HCT116 (cell line): ENCODE results near the gene NCAPD3. TPM values are rescaled to one million over a fixed set of nuclear protein-coding genes. Genes with fewer than 3 reads are reported as not detected.
"Not testable (repeated sequence)": the region's sequence is repeated elsewhere in the genome, so short reads cannot be mapped to it uniquely, and the experiment has no call there.

Experiments used
- ATAC-seq: fragments of 200-7000 bp; cut with Tn5 transposase; 2 replicates; pipeline ENCODE4 v1.9.1; 2020; ENCODE audit warnings: mild to moderate bottlenecking, moderate library complexity
- BruUV-seq: library from RNA; stranded (reverse); fragments of 400-500 nt; replicated peaks from 2 replicates; lab custom pipeline; 2021; lab: Mats Ljungman, UMichigan
- CTCF ChIA-PET: fragments of 300-600 bp; sonication (Branson Sonifier 250); formaldehyde crosslinking; loops from one replicate; lab custom pipeline; 2021; ENCODE audit warnings: antibody characterized with exemption; lab: Charles Lee
- POLR2A ChIA-PET: fragments of 300-600, 350-600 bp; sonication (Branson Sonifier 250); formaldehyde crosslinking; loops from one replicate; lab custom pipeline; 2021; ENCODE audit warnings: antibody characterized with exemption; lab: Charles Lee
- RAD21 ChIA-PET, 2 experiments: fragments of 300-600 bp; sonication (Branson Sonifier 250); formaldehyde crosslinking; loops; one replicate each; lab custom pipeline; 2023; ENCODE audit warnings: low total read pairs in 2 of 2; ENCODE audit not compliant: uncharacterized antibody in 2 of 2, unreplicated experiment in 2 of 2, low non-redundant PET in 1 of 2; lab: Charles Lee
- DNase-seq: peaks from one replicate; pipeline ENCODE4 v3.0.0-alpha.2; 2010; ENCODE audit warnings: low read depth, low spot score
- H2AFZ ChIP-seq: fragments of 200-600 bp; shearing (Covaris generic), sonication (generic); 2 replicates; pipeline ENCODE4 v1.6.1; 2017; ENCODE audit warnings: low read depth, mixed run types, mixed read lengths, antibody characterized with exemption, low read length; ENCODE audit not compliant: poor library complexity, severe bottlenecking
- H3K27ac ChIP-seq: 2 replicates; pipeline ENCODE4 v1.5.1; 2012; ENCODE audit warnings: low read depth, low read length
- H3K27me3 ChIP-seq: fragments of 200-600 bp; sonication (generic); 2 replicates; pipeline ENCODE4 v1.6.1; 2016; ENCODE audit warnings: mixed run types, low read length, mixed read lengths; ENCODE audit not compliant: insufficient read depth
- H3K36me3 ChIP-seq, 2 experiments: fragments of 200-500 bp in 1 of 2; fragments of 200-600 bp in 1 of 2; sonication (Bioruptor generic) in 1 of 2; sonication (generic) in 1 of 2; 2 replicates each; pipeline versions ENCODE4 v1.5.1 to v1.6.1; 2014 to 2016; ENCODE audit warnings: low read length in 2 of 2, inconsistent platforms in 1 of 2, mixed read lengths in 1 of 2, mixed run types in 1 of 2; ENCODE audit not compliant: insufficient read depth in 2 of 2, control insufficient read depth in 1 of 2
- H3K4me1 ChIP-seq, 2 experiments: fragments of 200-600 bp in 1 of 2; sonication (generic) in 1 of 2; 2 replicates each; pipeline versions ENCODE4 v1.5.1 to v1.6.1; 2012 to 2017; ENCODE audit warnings: low read length in 2 of 2, inconsistent platforms in 1 of 2, mild to moderate bottlenecking in 1 of 2, mixed read lengths in 1 of 2, mixed run types in 1 of 2, moderate library complexity in 1 of 2; ENCODE audit not compliant: insufficient read depth in 2 of 2, control insufficient read depth in 1 of 2
- H3K4me2 ChIP-seq: fragments of 200-600 bp; sonication (generic); 2 replicates; pipeline ENCODE4 v1.6.1; 2017; ENCODE audit warnings: mixed run types, low read length, mixed read lengths
- H3K4me3 ChIP-seq, 2 experiments: fragments of 200-600 bp in 1 of 2; sonication (generic) in 1 of 2; replicated peaks in 1 of 2; 2 replicates each; pipeline ENCODE4 v1.5.1; 2011 to 2016; ENCODE audit warnings: low read length in 2 of 2, control low read depth in 1 of 2, low read depth in 1 of 2, mild to moderate bottlenecking in 1 of 2, mixed read lengths in 1 of 2, mixed run types in 1 of 2
- H3K79me2 ChIP-seq: fragments of 200-600 bp; sonication (generic); 2 replicates; pipeline ENCODE4 v1.6.1; 2017; ENCODE audit warnings: mild to moderate bottlenecking, mixed run types, low read length, moderate library complexity, mixed read lengths; ENCODE audit not compliant: insufficient read depth
- H3K9ac ChIP-seq: fragments of 200-600 bp; sonication (generic); 2 replicates; pipeline ENCODE4 v1.6.1; 2016; ENCODE audit warnings: low read length, mixed read lengths
- H3K9me2 ChIP-seq: fragments of 200-600 bp; sonication (generic), shearing (Covaris generic); 2 replicates; pipeline ENCODE4 v1.6.1; 2017; ENCODE audit warnings: mixed run types, mild to moderate bottlenecking, moderate library complexity; ENCODE audit not compliant: insufficient read depth
- H3K9me3 ChIP-seq, 2 experiments: fragments of 200-500 bp in 1 of 2; fragments of 200-600 bp in 1 of 2; sonication (Bioruptor generic) in 1 of 2; sonication (generic) in 1 of 2; 2 replicates each; pipeline ENCODE4 v1.6.1; 2014 to 2017; ENCODE audit warnings: low read length in 2 of 2, mixed read lengths in 2 of 2, inconsistent platforms in 1 of 2, low read depth in 1 of 2, mild to moderate bottlenecking in 1 of 2, mixed run types in 1 of 2, moderate library complexity in 1 of 2; ENCODE audit not compliant: control insufficient read depth in 1 of 2, insufficient read depth in 1 of 2
- H4K20me1 ChIP-seq: fragments of 200-600 bp; sonication (generic), shearing (Covaris generic); 2 replicates; pipeline ENCODE4 v1.6.1; 2017; ENCODE audit warnings: mixed run types, mild to moderate bottlenecking, moderate library complexity; ENCODE audit not compliant: insufficient read depth
- CEBPB ChIP-seq: IDR thresholded peaks from 2 replicates; pipeline ENCODE4 v1.6.1; 2012; ENCODE audit warnings: low read depth
- EZH2 ChIP-seq: fragments of 200-600 bp; sonication (generic); IDR thresholded peaks from 2 replicates; pipeline ENCODE4 v1.6.1; 2017; ENCODE audit warnings: antibody characterized with exemption, mixed run types
- POLR2A ChIP-seq: IDR thresholded peaks from 2 replicates; pipeline ENCODE4 v1.7.0; 2011; ENCODE audit warnings: borderline replicate concordance; ENCODE audit not compliant: insufficient read depth, insufficient read length; ENCODE audit errors: extremely low read depth
- SIN3A ChIP-seq: IDR thresholded peaks from 2 replicates; pipeline ENCODE4 v1.6.1; 2012; ENCODE audit warnings: low read depth
- SP1 ChIP-seq: IDR thresholded peaks from 2 replicates; pipeline ENCODE4 v1.6.1; 2012; ENCODE audit warnings: low read depth
- ZNF274 ChIP-seq: fragments of 200-500 bp; sonication (Bioruptor generic); IDR thresholded peaks from 2 replicates; pipeline ENCODE4 v1.6.1; 2014; ENCODE audit warnings: mild to moderate bottlenecking, low read depth, low read length, inconsistent platforms
- intact Hi-C: fragments of 100-400 bp; cut with micrococcal nuclease; formaldehyde crosslinking; loops from 2 replicates; pipeline ENCODE4 v1.10.0; 2022
- total RNA-seq: library from RNA; stranded (reverse); gene quantifications from one replicate; pipeline ENCODE4 v1.2.1, GENCODE V29; 2021; ENCODE audit not compliant: unreplicated experiment
- TF ChIP-seq, protein P1 (sequence below): IDR thresholded peaks from 2 replicates; pipeline ENCODE4 v1.6.1; 2012

The NCAPD3 gene
- total RNA-seq, 1 experiment from 2014 or later: 71.0 TPM

DNA sequence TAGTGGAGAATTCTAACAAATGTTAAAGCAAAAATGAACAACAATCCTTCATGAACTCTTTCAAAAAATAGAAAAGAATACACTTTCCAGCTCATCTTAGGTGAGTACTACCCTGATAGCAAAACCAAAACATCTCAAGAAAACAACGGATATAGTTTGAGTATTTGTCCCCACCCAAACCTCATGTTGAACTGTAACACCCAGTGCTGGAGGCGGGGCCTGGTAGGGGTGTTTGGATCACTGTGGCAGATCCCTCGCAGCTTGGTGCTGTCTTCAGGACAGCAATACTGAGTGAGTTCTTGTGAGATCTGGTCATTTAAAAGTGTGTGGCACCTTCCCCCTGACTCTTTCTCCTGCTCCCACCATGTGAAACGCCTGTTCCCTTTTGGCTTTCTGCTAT lies 27.0 kb downstream of the NCAPD3 start:
- Histone ChIP-seq H4K20me1 (no peaks in the 10 kb centered on the region), H3K9ac (no peak overlapping the region), H3K27me3 (no peaks in the 10 kb centered on the region), H3K9me2 (no peaks in the 10 kb centered on the region), H3K4me3 (no peak overlapping the region), H3K9me3 (no peaks in the 10 kb centered on the region)
- BruUV-seq: no TSS peak
- ChIA-PET CTCF (no interaction called here), RAD21 (no interaction called here)
- TF ChIP-seq CEBPB (no peak), SIN3A (no peak), EZH2 (no peak), POLR2A (no peak), ZNF274 (no peak)
- TF ChIP-seq, protein P1, sequence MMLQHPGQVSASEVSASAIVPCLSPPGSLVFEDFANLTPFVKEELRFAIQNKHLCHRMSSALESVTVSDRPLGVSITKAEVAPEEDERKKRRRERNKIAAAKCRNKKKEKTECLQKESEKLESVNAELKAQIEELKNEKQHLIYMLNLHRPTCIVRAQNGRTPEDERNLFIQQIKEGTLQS: no peak
- TF ChIP-seq, all 23 proteins: peak for 0
- H3K4me1 ChIP-seq: no peaks in the 10 kb centered on the region
- no peak overlapping the region for H3K4me2 ChIP-seq
- no peak for DNase-seq
- POLR2A ChIA-PET: no interaction called here
- H2AFZ ChIP-seq: no peak overlapping the region
- intact Hi-C loops: no loop called here
- peaks cover 34% of the 10 kb centered on the region for H3K79me2 ChIP-seq
- H3K36me3 ChIP-seq: peaks cover 39 to 47% of the 10 kb centered on the region in 2 experiments; a peak in 3 of 4 replicates
- H3K27ac ChIP-seq: no peak overlapping the region
- ATAC-seq: no peak

DNA sequence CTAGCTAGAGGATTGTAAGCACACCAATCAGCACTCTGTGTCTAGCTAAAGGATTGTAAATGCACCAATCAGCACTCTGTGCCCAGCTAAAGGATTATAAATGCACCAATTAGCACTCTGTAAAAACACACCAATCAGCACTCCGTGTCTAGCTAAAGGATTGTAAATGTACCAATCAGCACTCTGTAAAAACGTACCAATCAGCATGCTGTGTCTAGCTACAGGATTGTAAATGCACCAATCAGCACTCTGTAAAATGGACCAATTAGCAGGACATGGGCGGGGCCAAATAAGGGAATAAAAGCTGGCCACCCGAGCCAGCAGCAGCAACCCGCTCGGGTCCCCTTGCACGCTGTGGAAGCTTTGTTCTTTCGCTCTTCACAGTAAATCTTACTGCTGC lies 35.7 kb downstream of the NCAPD3 start:
- H3K9me2 ChIP-seq, H4K20me1 ChIP-seq, H3K4me3 ChIP-seq, POLR2A ChIA-PET, H3K4me1 ChIP-seq, H3K9me3 ChIP-seq, RAD21 ChIA-PET, DNase-seq, H3K27ac ChIP-seq, BruUV-seq, H2AFZ ChIP-seq, H3K9ac ChIP-seq, H3K4me2 ChIP-seq, H3K27me3 ChIP-seq, CTCF ChIA-PET, H3K79me2 ChIP-seq, ATAC-seq: not testable (repeated sequence)
- intact Hi-C loops: loop anchor here (5.0 kb wide), 1 partner anchor 49 kb away; no protein-coding TSS in a partner anchor
- TF ChIP-seq SP1: peak; percentile 18; the same call in 1 of the 2 replicates
- H3K36me3 ChIP-seq: peaks cover 46 to 68% of the 10 kb centered on the region in 2 experiments
